ENCODE data around the gene KIAA1217. TPM values are rescaled to one million over a fixed set of nuclear protein-coding genes. Genes with fewer than 3 reads are reported as not detected.

KIAA1217 gene
- total and polyA plus RNA-seq, 2 experiments from 2014 or later: 5.4 to 8.1 TPM

GRCh38 chr10:24168258-24169170 lies 40.4 kb upstream of the KIAA1217 start:
- no peaks in the 10 kb centered on the region for H3K9me2 ChIP-seq (ENCODE audit: insufficient read depth)
- no peak for DNase-seq
- H3K9ac ChIP-seq: no peak overlapping the region
- no peaks in the 10 kb centered on the region for H3K79me2 ChIP-seq (ENCODE audit: insufficient read depth)
- TF ChIP-seq EZH2 (IDR thresholded peaks at IDR 0.05; ENCODE audit: insufficient read depth, poor library complexity, severe bottlenecking) (no peak), EZH2phosphoT487 (IDR thresholded peaks at IDR 0.05; ENCODE audit: insufficient read depth, low read depth) (no peak)
- no peaks in the 10 kb centered on the region for H3K27me3 ChIP-seq (replicated peaks; ENCODE audit: insufficient read depth)
- no peaks in the 10 kb centered on the region for H3K4me1 ChIP-seq (ENCODE audit: insufficient read depth)
- no peaks in the 10 kb centered on the region for H3K9me3 ChIP-seq (ENCODE audit: low read depth)
- no peak overlapping the region for H3K27ac ChIP-seq
- no peaks in the 10 kb centered on the region for H3K36me3 ChIP-seq (ENCODE audit: low read depth)
- H4K20me1 ChIP-seq (ENCODE audit: insufficient read depth): no peaks in the 10 kb centered on the region
- in situ Hi-C loops (cut with MboI): no loop called here
- no peak overlapping the region for H2AFZ ChIP-seq
- WGBS, 2 experiments (ENCODE audit: low coverage in 1 of 2, low lambda C conversion rate in 2 of 2, missing lambda C conversion rate in 2 of 2): 27 to 31% methylated on average over 5 of the region's 5 CpGs
- H3K4me2 ChIP-seq (ENCODE audit: unreplicated experiment): no peak overlapping the region
- H3F3A ChIP-seq (ENCODE audit: insufficient read depth): no peaks in the 10 kb centered on the region
- H3K4me3 ChIP-seq: no peak overlapping the region

GRCh38 chr10:24170199-24170598 lies 38.7 kb upstream of the KIAA1217 start:
- TF ChIP-seq EZH2phosphoT487 (IDR thresholded peaks at IDR 0.05; ENCODE audit: insufficient read depth, low read depth) (no peak), EZH2 (IDR thresholded peaks at IDR 0.05; ENCODE audit: insufficient read depth, poor library complexity, severe bottlenecking) (no peak)
- Histone ChIP-seq H3K4me1 (ENCODE audit: insufficient read depth) (no peaks in the 10 kb centered on the region), H3K9me2 (ENCODE audit: insufficient read depth) (no peaks in the 10 kb centered on the region), H3K27ac (no peak overlapping the region), H3K79me2 (ENCODE audit: insufficient read depth) (no peaks in the 10 kb centered on the region), H3F3A (ENCODE audit: insufficient read depth) (no peaks in the 10 kb centered on the region), H2AFZ (no peak overlapping the region), H3K9ac (no peak overlapping the region), H4K20me1 (ENCODE audit: insufficient read depth) (no peaks in the 10 kb centered on the region), H3K4me3 (no peak overlapping the region), H3K27me3 (replicated peaks; ENCODE audit: insufficient read depth) (no peaks in the 10 kb centered on the region), H3K9me3 (ENCODE audit: low read depth) (no peaks in the 10 kb centered on the region), H3K4me2 (ENCODE audit: unreplicated experiment) (no peak overlapping the region), H3K36me3 (ENCODE audit: low read depth) (no peaks in the 10 kb centered on the region)
- DNase-seq: no peak
- WGBS, 2 experiments (ENCODE audit: low coverage in 1 of 2, low lambda C conversion rate in 2 of 2, missing lambda C conversion rate in 2 of 2): 49% methylated on average over 5 of the region's 5 CpGs
- in situ Hi-C loops (cut with MboI): no loop called here

GRCh38 chr10:24172909-24173308 lies 36.0 kb upstream of the KIAA1217 start:
- no peaks in the 10 kb centered on the region for H3K27me3 ChIP-seq (replicated peaks; ENCODE audit: insufficient read depth)
- H3K4me1 ChIP-seq (ENCODE audit: insufficient read depth): no peaks in the 10 kb centered on the region
- TF ChIP-seq EZH2phosphoT487 (IDR thresholded peaks at IDR 0.05; ENCODE audit: insufficient read depth, low read depth) (no peak), EZH2 (IDR thresholded peaks at IDR 0.05; ENCODE audit: insufficient read depth, poor library complexity, severe bottlenecking) (no peak)
- no peaks in the 10 kb centered on the region for H4K20me1 ChIP-seq (ENCODE audit: insufficient read depth)
- no peaks in the 10 kb centered on the region for H3K9me2 ChIP-seq (ENCODE audit: insufficient read depth)
- no peaks in the 10 kb centered on the region for H3K79me2 ChIP-seq (ENCODE audit: insufficient read depth)
- DNase-seq: no peak
- H3F3A ChIP-seq (ENCODE audit: insufficient read depth): no peaks in the 10 kb centered on the region
- in situ Hi-C loops (cut with MboI): no loop called here
- 78 to 81% methylated on average over 3 of the region's 3 CpGs for WGBS, 2 experiments (ENCODE audit: low coverage in 1 of 2, low lambda C conversion rate in 2 of 2, missing lambda C conversion rate in 2 of 2)
- H3K4me2 ChIP-seq (ENCODE audit: unreplicated experiment): no peak overlapping the region
- H2AFZ ChIP-seq: no peak overlapping the region
- H3K27ac ChIP-seq: no peak overlapping the region
- H3K4me3 ChIP-seq: no peak overlapping the region
- no peaks in the 10 kb centered on the region for H3K36me3 ChIP-seq (ENCODE audit: low read depth)
- no peaks in the 10 kb centered on the region for H3K9me3 ChIP-seq (ENCODE audit: low read depth)
- H3K9ac ChIP-seq: no peak overlapping the region

GRCh38 chr10:24174014-24174413 lies 34.9 kb upstream of the KIAA1217 start:
- H3K36me3 ChIP-seq (ENCODE audit: low read depth): no peaks in the 10 kb centered on the region
- no peaks in the 10 kb centered on the region for H3F3A ChIP-seq (ENCODE audit: insufficient read depth)
- no peaks in the 10 kb centered on the region for H4K20me1 ChIP-seq (ENCODE audit: insufficient read depth)
- no peaks in the 10 kb centered on the region for H3K79me2 ChIP-seq (ENCODE audit: insufficient read depth)
- DNase-seq: no peak
- H3K27me3 ChIP-seq (replicated peaks; ENCODE audit: insufficient read depth): no peaks in the 10 kb centered on the region
- in situ Hi-C loops (cut with MboI): no loop called here
- no peak overlapping the region for H3K9ac ChIP-seq
- TF ChIP-seq EZH2phosphoT487 (IDR thresholded peaks at IDR 0.05; ENCODE audit: insufficient read depth, low read depth) (no peak), EZH2 (IDR thresholded peaks at IDR 0.05; ENCODE audit: insufficient read depth, poor library complexity, severe bottlenecking) (no peak)
- no peaks in the 10 kb centered on the region for H3K4me1 ChIP-seq (ENCODE audit: insufficient read depth)
- WGBS, 2 experiments (ENCODE audit: low coverage in 1 of 2, low lambda C conversion rate in 2 of 2, missing lambda C conversion rate in 2 of 2): 65 to 66% methylated on average over 2 of the region's 2 CpGs
- H3K9me3 ChIP-seq (ENCODE audit: low read depth): no peaks in the 10 kb centered on the region
- no peak overlapping the region for H3K4me2 ChIP-seq (ENCODE audit: unreplicated experiment)
- H2AFZ ChIP-seq: no peak overlapping the region
- H3K9me2 ChIP-seq (ENCODE audit: insufficient read depth): no peaks in the 10 kb centered on the region
- H3K27ac ChIP-seq: no peak overlapping the region
- no peak overlapping the region for H3K4me3 ChIP-seq

All from GM23248 (cell line).